Measurements from ENCODE around the gene GEN1.
A peak's percentile ranks its signal among the peaks of the same experiment; 100 is the strongest.

Gene GEN1

DNA sequence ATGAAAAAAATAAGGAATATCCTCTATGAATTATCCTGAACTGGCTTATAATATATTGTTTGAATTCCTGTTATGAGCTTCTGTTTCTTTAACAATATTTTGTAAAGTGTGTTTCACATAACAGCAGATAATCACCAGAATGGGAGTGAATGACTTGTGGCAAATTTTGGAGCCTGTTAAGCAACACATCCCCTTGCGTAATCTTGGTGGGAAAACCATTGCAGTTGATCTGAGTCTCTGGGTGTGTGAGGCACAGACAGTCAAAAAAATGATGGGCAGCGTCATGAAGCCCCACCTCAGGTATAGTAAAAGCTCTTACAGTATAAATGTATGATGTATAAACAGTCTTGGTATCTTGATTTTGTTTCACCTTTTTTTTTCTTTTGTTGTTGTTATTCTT lies 5.9 kb downstream of the GEN1 start:
- peak; percentile 57 for DNase-seq (ENCODE audit: low read depth)
- TF ChIP-seq CTCF (conservative IDR thresholded peaks at IDR 0.05; ENCODE audit: control insufficient read depth, insufficient read depth, low read depth, low read length): no peak
- no peak overlapping the region for H3K4me3 ChIP-seq (ENCODE audit: control insufficient read depth, low read depth, low read length)

- DNase-seq (ENCODE audit: low read depth): no peak
- no peak overlapping the region for H3K4me3 ChIP-seq (ENCODE audit: control insufficient read depth, low read depth, low read length)
- TF ChIP-seq CTCF (conservative IDR thresholded peaks at IDR 0.05; ENCODE audit: control insufficient read depth, insufficient read depth, low read depth, low read length): no peak
Observed at GRCh38 chr2:17762451-17762850, 8.5 kb downstream of the GEN1 start.

DNA sequence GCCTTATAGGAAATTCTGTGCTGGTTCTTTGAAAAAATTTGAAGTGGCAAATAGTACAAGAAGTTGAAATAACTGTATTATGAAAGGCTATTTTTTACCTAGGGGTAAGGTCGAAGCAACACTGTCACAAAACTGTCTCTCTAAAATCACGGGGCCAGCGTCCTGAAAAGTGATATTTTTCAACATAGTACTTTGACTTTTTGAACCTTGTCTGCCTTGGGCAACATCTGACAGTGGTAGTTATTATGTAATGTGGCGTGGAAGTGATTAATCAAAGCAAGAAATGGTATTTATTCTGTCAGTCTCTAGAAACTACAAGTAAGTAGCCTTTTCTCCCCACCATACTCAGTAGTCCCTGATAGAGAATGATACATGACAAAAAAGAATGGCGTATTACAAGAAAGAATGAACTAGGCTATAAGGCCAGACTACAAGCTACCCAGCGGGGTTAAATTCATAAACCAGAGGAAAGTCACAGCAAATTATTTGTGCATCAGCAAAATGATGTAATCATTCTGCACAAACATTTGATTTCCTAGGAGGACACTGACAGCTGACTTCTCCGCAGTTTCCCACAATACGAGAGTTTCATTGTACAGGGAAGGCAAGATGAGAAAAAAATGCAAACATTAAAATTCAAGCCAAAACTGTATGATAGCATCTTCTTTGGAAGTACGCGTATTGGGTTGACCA lies 9.8 kb downstream of the GEN1 start:
- TF ChIP-seq CTCF (conservative IDR thresholded peaks at IDR 0.05; ENCODE audit: control insufficient read depth, insufficient read depth, low read depth, low read length): no peak
- no peak overlapping the region for H3K4me3 ChIP-seq (ENCODE audit: control insufficient read depth, low read depth, low read length)
- DNase-seq (ENCODE audit: low read depth): no peak

GRCh38 chr2:17765398-17765797 lies 11.5 kb downstream of the GEN1 start:
- no peak overlapping the region for H3K4me3 ChIP-seq (ENCODE audit: control insufficient read depth, low read depth, low read length)
- no peak for TF ChIP-seq CTCF (conservative IDR thresholded peaks at IDR 0.05; ENCODE audit: control insufficient read depth, insufficient read depth, low read depth, low read length)
- DNase-seq (ENCODE audit: low read depth): no peak

DNA sequence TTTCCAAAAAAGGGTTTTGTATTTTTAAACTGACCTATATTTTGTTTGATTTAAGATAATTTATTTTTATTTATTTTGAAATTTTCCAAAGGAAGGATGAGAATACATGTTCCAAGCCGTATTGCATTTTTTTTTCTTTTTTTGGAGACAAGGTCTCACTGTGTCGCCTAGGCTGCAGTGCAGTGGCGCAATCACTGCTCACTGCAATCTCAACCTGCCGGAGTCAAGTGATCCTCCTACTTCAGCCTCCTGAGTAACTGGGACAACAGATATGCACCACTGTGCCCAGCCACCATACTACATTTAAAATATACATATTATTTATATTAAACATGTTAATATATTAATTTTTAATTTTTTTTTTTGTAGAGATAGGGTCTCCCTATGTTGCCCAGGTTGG lies 15.0 kb downstream of the GEN1 start:
- no peak for DNase-seq (ENCODE audit: low read depth)
- H3K4me3 ChIP-seq (ENCODE audit: control insufficient read depth, low read depth, low read length): no peak overlapping the region
- no peak for TF ChIP-seq CTCF (conservative IDR thresholded peaks at IDR 0.05; ENCODE audit: control insufficient read depth, insufficient read depth, low read depth, low read length)

DNA sequence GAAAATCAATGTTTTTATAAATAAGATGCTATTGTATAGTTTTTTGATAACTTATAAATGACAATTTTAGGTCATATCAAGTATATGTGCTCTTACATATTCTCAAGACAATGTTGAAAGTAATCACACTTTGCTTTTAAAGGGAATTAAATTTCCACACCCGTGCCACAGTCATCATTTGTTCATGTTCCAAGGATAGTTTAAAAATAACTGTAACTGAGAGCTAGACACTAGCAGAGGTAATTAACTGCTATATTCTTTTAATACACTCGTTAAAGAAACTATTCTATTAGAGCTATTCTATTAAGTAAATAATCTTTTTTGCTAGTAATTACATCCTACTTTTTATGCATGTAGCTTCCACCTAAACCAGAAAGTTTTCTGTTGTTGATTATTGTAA lies 18.0 kb downstream of the GEN1 start:
- no peak overlapping the region for H3K4me3 ChIP-seq (ENCODE audit: control insufficient read depth, low read depth, low read length)
- TF ChIP-seq CTCF (conservative IDR thresholded peaks at IDR 0.05; ENCODE audit: control insufficient read depth, insufficient read depth, low read depth, low read length): no peak
- no peak for DNase-seq (ENCODE audit: low read depth)

- no peak overlapping the region for H3K4me3 ChIP-seq (ENCODE audit: control insufficient read depth, low read depth, low read length)
- no peak for DNase-seq (ENCODE audit: low read depth)
- TF ChIP-seq CTCF (conservative IDR thresholded peaks at IDR 0.05; ENCODE audit: control insufficient read depth, insufficient read depth, low read depth, low read length): no peak
Observed at GRCh38 chr2:17772532-17772931, 18.6 kb downstream of the GEN1 start.

Measured in fibroblast of mammary gland (primary cell).